Gastroesophageal sphincter (tissue), 3 donors: ENCODE data around the gene SHANK1.

Experiments used
- CTCF ChIP-seq, 4 experiments: fragments of 200-600 bp in 2 of 4; fragments of 450-650 bp in 2 of 4; sonication (generic) in 1 of 4; IDR thresholded peaks; one replicate each; pipeline ENCODE4 v1.5.1; 2017 to 2019; ENCODE audit warnings: antibody characterized with exemption in 4 of 4, mild to moderate bottlenecking in 2 of 4, moderate library complexity in 2 of 4
- POLR2AphosphoS5 ChIP-seq: sonication (generic); formaldehyde crosslinking; IDR thresholded peaks from one replicate; pipeline ENCODE4 v1.6.1; 2017; ENCODE audit warnings: antibody characterized with exemption

GRCh38 chr19:50696094-50696483, 23.5 kb downstream of the SHANK1 start:
- TF ChIP-seq CTCF (IDR thresholded peaks at IDR 0.05) (no peak), POLR2AphosphoS5 (no peak)
